Upper lobe of left lung (tissue), 6 donors: ENCODE measurements around the gene DYNLL1. TPM values are rescaled to one million over a fixed set of nuclear protein-coding genes. Genes with fewer than 3 reads are reported as not detected.

Experiments
- small RNA-seq, 4 donors: library from RNA; depleted of rRNA; stranded (forward); fragments of <200 nt; gene quantifications; one replicate each; pipeline ENCODE3, GENCODE V24; 2016
- total RNA-seq, 6 donors: library from RNA; depleted of rRNA in 4 of 6; stranded (reverse); fragments of >200 nt in 4 of 6; gene quantifications; one replicate each; pipeline versions ENCODE4 v1.1.0 to v1.2.1, GENCODE V29; 2016 to 2021
- donor health status: DM: no; HTN: no; CAD: no; lungs with moderate emphysema.
- donor health status: DM: no; HTN: yes; CAD: no; lungs with severe emphysema.

DYNLL1 gene
- total RNA-seq, 6 donors from 2014 or later = 61.5 to 330 (median 176) TPM

Small RNA genes lying within 50 kb of the gene (small RNA-seq; reads per million reads assigned to genes)
- gene RF00019 = 0 reads per million in 4 donors

Other genes with a start within 250 kb of the DYNLL1 start
- gene PXN, start 230.4 kb upstream of the DYNLL1 start, total RNA-seq = 100 to 1,000 TPM in 4 of 6 donors, 10 to 100 TPM in 2; 67.8 to 210 (median 116) TPM
- gene RNU4-2, start 204.2 kb upstream of the DYNLL1 start, total RNA-seq = over 10,000 TPM in 1 of 6 donors, 1,000 to 10,000 TPM in 1, under 1 TPM in 4; under 0.01 to 11,449 (median under 0.01) TPM
- 1,000 to 10,000 TPM in 2 of 6 donors, under 1 TPM in 4; under 0.01 to 4,461 (median under 0.01) TPM for gene RNU4-1, start 202.9 kb upstream of the DYNLL1 start, total RNA-seq
- 1 to 10 TPM in 5 of 6 donors, under 1 TPM in 1; 1.00 to 5.2 (median 2.9) TPM for gene SIRT4, start 193.8 kb upstream of the DYNLL1 start, total RNA-seq
- 100 to 1,000 TPM in 2 of 6 donors, 10 to 100 TPM in 4; 10.5 to 412 (median 70.3) TPM for gene PLA2G1B, start 168.3 kb upstream of the DYNLL1 start, total RNA-seq
- gene MSI1, start 126.9 kb upstream of the DYNLL1 start, total RNA-seq = under 1 TPM in 5 of 6 donors, not detected in 1; 0.43 to 0.91 (median 0.49) TPM
- gene COX6A1, start 58.0 kb upstream of the DYNLL1 start, total RNA-seq = 100 to 1,000 TPM; 131 to 733 (median 324) TPM
- 10 to 100 TPM in 4 of 6 donors, 1 to 10 TPM in 1, not detected in 1; 5.2 to 21.1 (median 18.7) TPM for gene TRIAP1, start 49.7 kb upstream of the DYNLL1 start, total RNA-seq
- 10 to 100 TPM; 11.8 to 35.6 (median 22.5) TPM for gene GATC, start 49.7 kb upstream of the DYNLL1 start, total RNA-seq
- gene SRSF9, start 26.4 kb upstream of the DYNLL1 start, total RNA-seq = 100 to 1,000 TPM in 4 of 6 donors, 10 to 100 TPM in 2; 74.5 to 127 (median 107) TPM
- 10 to 100 TPM in 5 of 6 donors, 1 to 10 TPM in 1; 7.5 to 26.0 (median 16.3) TPM for gene COQ5, start 33.0 kb downstream of the DYNLL1 start, total RNA-seq
- 100 to 1,000 TPM; 189 to 456 (median 243) TPM for gene RNF10, start 38.2 kb downstream of the DYNLL1 start, total RNA-seq
- gene POP5, start 85.3 kb downstream of the DYNLL1 start, total RNA-seq = 10 to 100 TPM; 15.9 to 42.2 (median 33.9) TPM
- gene CABP1, start 144.5 kb downstream of the DYNLL1 start, total RNA-seq = 1 to 10 TPM in 2 of 6 donors, not detected in 4; 1.2 to 2.1 TPM
- 100 to 1,000 TPM in 2 of 6 donors, 10 to 100 TPM in 4; 29.3 to 125 (median 71.2) TPM for gene MLEC, start 191.0 kb downstream of the DYNLL1 start, total RNA-seq
- gene UNC119B, start 214.3 kb downstream of the DYNLL1 start, total RNA-seq = 10 to 100 TPM; 18.8 to 28.7 (median 22.8) TPM
- 10 to 100 TPM; 24.1 to 43.1 (median 32.9) TPM for gene ACADS, start 229.7 kb downstream of the DYNLL1 start, total RNA-seq